Measurements from ENCODE around the gene CDC37L1. TPM values are rescaled to one million over a fixed set of nuclear protein-coding genes. Genes with fewer than 3 reads are reported as not detected.
"Not testable (repeated sequence)": the region's sequence is repeated elsewhere in the genome, so short reads cannot be mapped to it uniquely, and the experiment has no call there.

Gene CDC37L1
- total RNA-seq (2014; rRNA removed; shearing (Covaris generic)) = 11.8 and 15.0 TPM in 2 replicates

GRCh38 chr9:4679268-4680172 is at the start of gene CDC37L1:
TSS of gene CDC37L1 (plus strand) at chr9:4679569. CDS start at chr9:4679768, 199 bp downstream.
- peak; percentile 92 for DNase-seq (ENCODE audit: low read depth)

GRCh38 chr9:4630836-4631235 is 48.5 kb upstream of the CDC37L1 start:
- no peak for DNase-seq (ENCODE audit: low read depth)

- no peak for DNase-seq (ENCODE audit: low read depth)
These were observed 40.4 kb upstream of the CDC37L1 start for GRCh38 chr9:4638968-4639367.

- no peak for DNase-seq (ENCODE audit: low read depth)
These were observed 39.9 kb upstream of the CDC37L1 start for GRCh38 chr9:4639420-4639819.

- DNase-seq (ENCODE audit: low read depth) = no peak
These were observed 39.3 kb upstream of the CDC37L1 start for GRCh38 chr9:4640027-4640426.

- no peak for DNase-seq (ENCODE audit: low read depth)
These were observed 37.0 kb upstream of the CDC37L1 start for GRCh38 chr9:4642351-4642750.

GRCh38 chr9:4654084-4654483 is 25.3 kb upstream of the CDC37L1 start:
- DNase-seq (ENCODE audit: low read depth) = no peak

GRCh38 chr9:4654538-4654937 is 24.8 kb upstream of the CDC37L1 start:
- DNase-seq (ENCODE audit: low read depth) = no peak

GRCh38 chr9:4656196-4656595 is 23.2 kb upstream of the CDC37L1 start:
- DNase-seq (ENCODE audit: low read depth) = not testable (repeated sequence)

- no peak for DNase-seq (ENCODE audit: low read depth)
These were observed 22.7 kb upstream of the CDC37L1 start for GRCh38 chr9:4656621-4657020.

GRCh38 chr9:4657426-4658159 is 21.8 kb upstream of the CDC37L1 start:
- DNase-seq (ENCODE audit: low read depth) = no peak

- DNase-seq (ENCODE audit: low read depth) = not testable (repeated sequence)
These were observed 18.7 kb upstream of the CDC37L1 start for GRCh38 chr9:4660665-4661064.

GRCh38 chr9:4661165-4661564 is 18.2 kb upstream of the CDC37L1 start:
- no peak for DNase-seq (ENCODE audit: low read depth)

GRCh38 chr9:4661611-4662010 is 17.8 kb upstream of the CDC37L1 start:
- no peak for DNase-seq (ENCODE audit: low read depth)

GRCh38 chr9:4662108-4662988 is 17.0 kb upstream of the CDC37L1 start, which contains the start of gene PLPP6:
TSS of gene PLPP6 (plus strand) at chr9:4662294. CDS start at chr9:4662376, 82 bp downstream.
- DNase-seq (ENCODE audit: low read depth) = peak; percentile 76

GRCh38 chr9:4662989-4663792 is 16.2 kb upstream of the CDC37L1 start:
- no peak for DNase-seq (ENCODE audit: low read depth)

- DNase-seq (ENCODE audit: low read depth) = no peak
These were observed 15.4 kb upstream of the CDC37L1 start for GRCh38 chr9:4663956-4664355.

GRCh38 chr9:4665357-4665756 is 14.0 kb upstream of the CDC37L1 start:
- no peak for DNase-seq (ENCODE audit: low read depth)

- peak; percentile 60 for DNase-seq (ENCODE audit: low read depth)
These were observed 13.2 kb upstream of the CDC37L1 start, which contains the start of gene SPATA6L for GRCh38 chr9:4666042-4666699. TSS of gene SPATA6L (minus strand) at chr9:4666480. CDS start at chr9:4666250, 230 bp downstream.

- DNase-seq (ENCODE audit: low read depth) = no peak
These were observed 11.7 kb upstream of the CDC37L1 start for GRCh38 chr9:4667681-4668080.
